Right kidney (tissue), 1 donor: ENCODE measurements around the gene CYB5D1.
A peak's percentile ranks its signal among the peaks of the same experiment; 100 is the strongest.

ENCODE experiments used
- DNase-seq: peaks from one replicate; pipeline ENCODE4 v3.0.0-alpha.2; 2016

Gene CYB5D1

DNA sequence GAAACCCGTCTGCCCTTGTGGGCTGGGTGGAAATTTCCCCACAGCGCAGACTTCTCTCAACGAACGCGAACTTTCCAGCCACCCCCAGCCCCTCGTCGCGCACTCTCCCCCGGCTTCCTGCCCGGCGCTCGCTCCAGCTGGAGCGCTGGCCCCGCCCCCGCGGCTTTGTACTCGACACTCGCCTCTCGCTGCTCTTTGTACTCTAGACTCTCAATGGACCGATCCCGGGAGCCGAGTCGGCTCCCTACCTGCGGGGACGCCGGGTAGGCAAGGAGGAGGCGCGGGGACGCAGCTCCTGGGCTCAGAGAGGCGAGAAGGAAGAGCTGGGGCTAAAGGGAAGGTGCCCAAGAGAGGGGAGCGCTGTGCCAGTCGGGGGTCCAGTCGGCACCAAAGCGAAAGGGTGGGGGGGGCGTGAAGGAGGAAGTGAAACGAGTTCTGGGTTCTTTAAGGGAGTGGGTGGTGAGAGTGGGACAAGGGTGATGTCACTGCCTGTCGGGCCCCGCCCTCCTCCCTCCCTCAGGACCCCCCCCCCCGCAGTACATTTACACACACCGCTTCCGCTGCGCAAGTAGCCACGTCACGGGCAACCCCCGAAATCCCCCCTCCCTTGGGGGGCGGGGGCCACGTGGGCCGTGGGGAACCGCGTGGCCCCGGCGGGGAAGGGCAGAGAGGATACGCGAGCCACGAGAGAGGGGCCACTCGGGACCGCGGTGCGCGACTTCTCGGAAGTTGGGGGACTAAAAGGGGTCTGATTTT is 14.1 kb upstream of the CYB5D1 start:
- peak; percentile 86 for DNase-seq

DNA sequence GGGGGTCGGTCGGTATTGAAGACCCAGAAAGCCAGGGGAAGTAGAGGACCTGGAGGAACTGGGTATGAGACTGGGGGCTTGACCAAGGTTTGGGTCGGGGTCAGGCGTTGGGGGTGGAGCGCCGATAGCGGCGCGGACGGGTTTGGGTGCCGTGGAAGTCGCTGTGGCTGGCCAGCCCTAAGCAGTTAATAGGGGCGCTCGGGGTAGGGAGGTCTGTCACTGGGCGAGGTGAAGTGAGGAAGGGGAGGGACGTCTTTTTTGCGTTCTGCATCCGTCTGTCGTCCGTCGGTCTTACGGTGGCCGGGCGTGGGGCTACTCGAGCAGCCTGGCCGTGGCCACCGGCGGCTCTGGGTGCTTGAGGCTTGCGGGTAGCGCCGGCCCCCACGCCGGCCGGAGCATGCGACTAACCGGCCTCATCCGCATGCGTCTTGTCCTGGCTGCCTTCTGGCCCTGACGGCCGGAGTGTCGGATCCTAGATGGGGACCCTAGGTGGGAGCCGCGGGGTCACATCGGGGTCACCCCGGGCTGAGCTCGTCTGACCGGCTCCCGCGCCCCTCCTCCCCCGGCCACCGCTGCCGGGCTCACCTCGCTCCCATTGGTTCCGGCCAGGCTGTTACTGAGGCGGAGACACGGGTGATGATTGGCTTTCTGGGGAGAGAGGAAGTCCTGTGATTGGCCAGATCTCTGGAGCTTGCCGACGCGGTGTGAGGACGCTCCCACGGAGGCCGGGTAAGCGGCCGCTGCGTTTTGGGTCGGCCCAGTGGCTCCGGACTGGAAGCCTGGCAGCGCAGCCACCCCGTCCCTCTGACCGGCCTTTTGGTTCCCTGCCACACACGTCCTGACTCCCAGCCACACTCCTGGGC is 13.3 kb upstream of the CYB5D1 start:
- peak; percentile 91 for DNase-seq

DNA sequence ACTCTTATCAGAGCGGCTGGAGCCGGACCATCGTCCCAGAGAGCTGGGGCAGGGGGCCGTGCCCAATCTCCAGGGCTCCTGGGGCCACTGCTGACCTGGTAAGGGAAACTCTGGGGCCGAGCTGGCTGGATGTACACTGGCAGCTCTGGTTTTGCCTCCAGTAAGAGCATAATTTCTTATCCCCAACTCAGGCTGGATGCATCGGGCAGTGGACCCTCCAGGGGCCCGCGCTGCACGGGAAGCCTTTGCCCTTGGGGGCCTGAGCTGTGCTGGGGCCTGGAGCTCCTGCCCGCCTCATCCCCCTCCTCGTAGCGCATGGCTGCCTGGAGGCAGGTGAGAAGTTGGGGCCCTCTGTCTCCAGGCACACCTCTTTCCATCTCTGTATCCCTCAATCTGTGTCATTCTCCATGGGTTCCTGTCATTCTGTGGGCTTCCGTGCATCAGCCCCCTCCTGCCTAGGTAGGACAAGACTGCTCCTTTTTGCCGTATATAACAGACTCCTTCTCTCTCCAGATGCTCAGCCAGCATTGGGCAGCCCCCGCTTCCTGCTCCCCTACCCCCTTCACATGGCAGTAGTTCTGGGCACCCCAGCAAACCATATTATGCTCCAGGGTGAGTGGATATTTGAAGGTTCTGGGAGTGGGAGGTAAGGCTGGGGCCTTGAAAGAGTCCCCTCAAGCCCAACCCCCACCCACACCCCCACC is 12.3 kb upstream of the CYB5D1 start:
- DNase-seq, result no peak

DNA sequence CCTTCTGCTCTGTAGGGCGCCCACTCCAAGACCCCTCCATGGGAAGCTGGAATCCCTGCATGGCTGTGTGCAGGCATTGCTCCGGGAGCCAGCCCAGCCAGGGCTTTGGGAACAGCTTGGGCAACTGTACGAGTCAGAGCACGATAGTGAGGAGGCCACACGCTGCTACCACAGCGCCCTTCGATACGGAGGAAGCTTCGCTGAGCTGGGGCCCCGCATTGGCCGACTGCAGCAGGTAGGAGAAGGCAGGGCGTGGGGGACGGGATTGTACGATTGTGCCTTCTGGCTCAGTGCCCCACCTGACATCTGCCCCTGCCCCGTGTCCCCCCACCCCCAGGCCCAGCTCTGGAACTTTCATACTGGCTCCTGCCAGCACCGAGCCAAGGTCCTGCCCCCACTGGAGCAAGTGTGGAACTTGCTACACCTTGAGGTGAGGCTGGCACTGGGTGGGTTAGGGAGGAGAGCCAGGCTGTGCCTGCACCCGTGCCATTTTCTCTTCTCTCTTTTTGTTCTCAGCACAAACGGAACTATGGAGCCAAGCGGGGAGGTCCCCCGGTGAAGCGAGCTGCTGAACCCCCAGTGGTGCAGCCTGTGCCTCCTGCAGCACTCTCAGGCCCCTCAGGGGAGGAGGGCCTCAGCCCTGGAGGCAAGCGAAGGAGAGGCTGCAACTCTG is 11.6 kb upstream of the CYB5D1 start:
- DNase-seq, result no peak

DNA sequence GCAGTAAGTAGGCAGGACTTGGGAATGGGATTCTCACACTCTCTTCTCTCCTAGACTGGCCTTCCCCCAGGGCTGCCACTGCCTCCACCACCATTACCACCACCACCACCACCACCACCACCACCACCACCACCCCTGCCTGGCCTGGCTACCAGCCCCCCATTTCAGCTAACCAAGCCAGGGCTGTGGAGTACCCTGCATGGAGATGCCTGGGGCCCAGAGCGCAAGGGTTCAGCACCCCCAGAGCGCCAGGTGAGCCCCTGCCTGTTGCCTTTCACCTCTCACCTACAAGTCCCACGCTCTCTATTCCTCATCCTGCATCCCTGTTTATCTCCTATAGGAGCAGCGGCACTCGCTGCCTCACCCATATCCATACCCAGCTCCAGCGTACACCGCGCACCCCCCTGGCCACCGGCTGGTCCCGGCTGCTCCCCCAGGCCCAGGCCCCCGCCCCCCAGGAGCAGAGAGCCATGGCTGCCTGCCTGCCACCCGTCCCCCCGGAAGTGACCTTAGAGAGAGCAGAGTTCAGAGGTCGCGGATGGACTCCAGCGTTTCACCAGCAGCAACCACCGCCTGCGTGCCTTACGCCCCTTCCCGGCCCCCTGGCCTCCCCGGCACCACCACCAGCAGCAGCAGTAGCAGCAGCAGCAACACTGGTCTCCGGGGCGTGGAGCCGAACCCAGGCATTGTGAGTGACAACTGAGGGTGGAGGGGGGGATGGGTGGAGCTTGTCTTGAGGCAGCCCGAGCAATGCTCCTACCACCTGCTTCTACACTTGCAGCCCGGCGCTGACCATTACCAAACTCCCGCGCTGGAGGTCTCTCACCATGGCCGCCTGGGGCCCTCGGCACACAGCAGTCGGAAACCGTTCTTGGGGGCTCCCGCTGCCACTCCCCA is 10.8 kb upstream of the CYB5D1 start:
- DNase-seq, result no peak

DNA sequence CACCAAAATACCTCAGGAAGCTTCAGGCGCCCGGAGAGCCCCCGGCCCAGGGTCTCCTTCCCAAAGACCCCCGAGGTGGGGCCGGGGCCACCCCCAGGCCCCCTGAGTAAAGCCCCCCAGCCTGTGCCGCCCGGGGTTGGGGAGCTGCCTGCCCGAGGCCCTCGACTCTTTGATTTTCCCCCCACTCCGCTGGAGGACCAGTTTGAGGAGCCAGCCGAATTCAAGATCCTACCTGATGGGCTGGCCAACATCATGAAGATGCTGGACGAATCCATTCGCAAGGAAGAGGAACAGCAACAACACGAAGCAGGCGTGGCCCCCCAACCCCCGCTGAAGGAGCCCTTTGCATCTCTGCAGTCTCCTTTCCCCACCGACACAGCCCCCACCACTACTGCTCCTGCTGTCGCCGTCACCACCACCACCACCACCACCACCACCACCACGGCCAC is 9.6 kb upstream of the CYB5D1 start:
- DNase-seq, result no peak

DNA sequence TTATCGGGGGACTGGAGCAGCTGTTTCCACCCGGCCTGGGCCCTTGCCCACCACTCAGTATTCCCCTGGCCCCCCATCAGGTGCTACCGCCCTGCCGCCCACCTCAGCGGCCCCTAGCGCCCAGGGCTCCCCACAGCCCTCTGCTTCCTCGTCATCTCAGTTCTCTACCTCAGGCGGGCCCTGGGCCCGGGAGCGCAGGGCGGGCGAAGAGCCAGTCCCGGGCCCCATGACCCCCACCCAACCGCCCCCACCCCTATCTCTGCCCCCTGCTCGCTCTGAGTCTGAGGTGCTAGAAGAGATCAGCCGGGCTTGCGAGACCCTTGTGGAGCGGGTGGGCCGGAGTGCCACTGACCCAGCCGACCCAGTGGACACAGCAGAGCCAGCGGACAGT is 9.1 kb upstream of the CYB5D1 start:
- no peak for DNase-seq

DNA sequence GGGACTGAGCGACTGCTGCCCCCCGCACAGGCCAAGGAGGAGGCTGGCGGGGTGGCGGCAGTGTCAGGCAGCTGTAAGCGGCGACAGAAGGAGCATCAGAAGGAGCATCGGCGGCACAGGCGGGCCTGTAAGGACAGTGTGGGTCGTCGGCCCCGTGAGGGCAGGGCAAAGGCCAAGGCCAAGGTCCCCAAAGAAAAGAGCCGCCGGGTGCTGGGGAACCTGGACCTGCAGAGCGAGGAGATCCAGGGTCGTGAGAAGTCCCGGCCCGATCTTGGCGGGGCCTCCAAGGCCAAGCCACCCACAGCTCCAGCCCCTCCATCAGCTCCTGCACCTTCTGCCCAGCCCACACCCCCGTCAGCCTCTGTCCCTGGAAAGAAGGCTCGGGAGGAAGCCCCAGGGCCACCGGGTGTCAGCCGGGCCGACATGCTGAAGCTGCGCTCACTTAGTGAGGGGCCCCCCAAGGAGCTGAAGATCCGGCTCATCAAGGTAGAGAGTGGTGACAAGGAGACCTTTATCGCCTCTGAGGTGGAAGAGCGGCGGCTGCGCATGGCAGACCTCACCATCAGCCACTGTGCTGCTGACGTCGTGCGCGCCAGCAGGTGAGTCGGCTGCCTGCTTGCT is 8.6 kb upstream of the CYB5D1 start:
- DNase-seq, result no peak

DNA sequence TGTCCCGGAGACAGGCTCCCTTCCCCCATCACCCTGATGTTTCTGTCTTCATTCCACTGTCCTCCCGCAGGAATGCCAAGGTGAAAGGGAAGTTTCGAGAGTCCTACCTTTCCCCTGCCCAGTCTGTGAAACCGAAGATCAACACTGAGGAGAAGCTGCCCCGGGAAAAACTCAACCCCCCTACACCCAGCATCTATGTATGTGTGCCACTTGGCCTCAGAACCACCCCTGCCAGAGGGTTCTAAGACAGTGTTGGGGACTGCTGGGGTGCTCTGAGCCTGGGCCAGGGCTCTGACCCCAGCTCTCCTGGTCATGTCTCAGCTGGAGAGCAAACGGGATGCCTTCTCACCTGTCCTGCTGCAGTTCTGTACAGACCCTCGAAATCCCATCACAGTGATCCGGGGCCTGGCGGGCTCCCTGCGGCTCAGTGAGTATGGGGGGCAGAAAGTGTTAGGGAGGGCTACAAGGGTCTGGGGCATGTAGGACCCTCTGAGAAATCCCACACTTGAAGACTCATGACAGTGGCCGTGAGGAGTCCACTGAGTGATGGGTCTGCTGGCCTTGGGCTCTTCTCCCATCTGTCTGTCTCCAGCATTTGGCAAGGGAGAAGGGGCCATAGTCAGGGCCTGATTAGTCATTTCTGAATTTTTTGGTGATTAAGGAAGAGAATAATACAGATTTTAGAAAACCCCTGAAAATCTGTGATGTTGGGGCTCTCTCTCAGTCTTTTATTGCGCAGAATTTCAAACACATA is 7.9 kb upstream of the CYB5D1 start:
- no peak for DNase-seq

DNA sequence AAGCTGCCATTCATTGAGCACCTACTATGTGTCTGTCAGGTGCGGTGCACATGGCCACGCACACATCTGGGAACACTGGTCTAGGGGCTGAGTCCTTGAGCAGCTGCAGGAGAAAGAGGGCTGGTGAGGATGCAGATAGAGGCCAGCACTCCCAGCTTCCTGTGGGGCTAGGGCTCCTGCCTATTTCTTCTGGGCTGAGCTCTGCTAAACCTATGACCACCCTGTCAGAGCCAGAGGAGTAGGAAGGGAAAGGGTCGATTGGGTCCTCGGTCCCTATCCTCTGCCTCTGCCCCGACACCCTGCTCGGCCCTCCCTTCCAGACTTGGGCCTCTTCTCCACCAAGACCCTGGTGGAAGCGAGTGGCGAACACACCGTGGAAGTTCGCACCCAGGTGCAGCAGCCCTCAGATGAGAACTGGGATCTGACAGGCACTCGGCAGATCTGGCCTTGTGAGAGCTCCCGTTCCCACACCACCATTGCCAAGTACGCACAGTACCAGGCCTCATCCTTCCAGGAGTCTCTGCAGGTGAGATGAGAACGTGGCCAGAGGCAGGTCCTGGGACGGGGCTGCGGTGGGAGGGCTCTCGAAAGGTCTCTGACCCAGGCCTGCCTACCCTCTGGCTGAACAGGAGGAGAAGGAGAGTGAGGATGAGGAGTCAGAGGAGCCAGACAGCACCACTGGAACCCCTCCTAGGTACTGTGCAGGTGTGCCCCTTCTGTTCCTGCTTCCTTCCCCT is 6.9 kb upstream of the CYB5D1 start:
- DNase-seq, result no peak

DNA sequence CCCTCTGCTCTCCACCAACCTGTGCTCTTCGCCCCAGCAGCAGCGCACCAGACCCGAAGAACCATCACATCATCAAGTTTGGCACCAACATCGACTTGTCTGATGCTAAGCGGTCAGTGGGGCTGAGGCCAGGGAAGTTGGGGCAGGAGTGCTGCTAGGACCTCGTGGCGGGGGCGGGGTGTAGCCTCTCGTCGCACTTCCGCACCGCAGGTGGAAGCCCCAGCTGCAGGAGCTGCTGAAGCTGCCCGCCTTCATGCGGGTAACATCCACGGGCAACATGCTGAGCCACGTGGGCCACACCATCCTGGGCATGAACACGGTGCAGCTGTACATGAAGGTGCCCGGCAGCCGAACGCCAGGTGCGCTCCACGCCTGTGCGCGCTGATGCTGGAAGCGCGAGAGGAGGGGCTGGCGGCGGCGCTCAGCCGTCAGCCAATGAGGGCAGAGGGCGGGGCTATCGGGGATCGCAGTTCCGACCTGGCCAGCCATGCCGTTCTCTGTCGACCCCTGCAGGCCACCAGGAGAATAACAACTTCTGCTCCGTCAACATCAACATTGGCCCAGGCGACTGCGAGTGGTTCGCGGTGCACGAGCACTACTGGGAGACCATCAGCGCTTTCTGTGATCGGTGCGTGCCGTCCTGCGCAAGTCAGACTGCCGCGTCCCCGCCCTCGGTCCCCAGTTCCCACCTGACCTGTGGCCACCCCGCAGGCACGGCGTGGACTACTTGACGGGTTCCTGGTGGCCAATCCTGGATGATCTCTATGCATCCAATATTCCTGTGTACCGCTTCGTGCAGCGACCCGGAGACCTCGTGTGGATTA is 6.2 kb upstream of the CYB5D1 start:
- peak; percentile 81 for DNase-seq

DNA sequence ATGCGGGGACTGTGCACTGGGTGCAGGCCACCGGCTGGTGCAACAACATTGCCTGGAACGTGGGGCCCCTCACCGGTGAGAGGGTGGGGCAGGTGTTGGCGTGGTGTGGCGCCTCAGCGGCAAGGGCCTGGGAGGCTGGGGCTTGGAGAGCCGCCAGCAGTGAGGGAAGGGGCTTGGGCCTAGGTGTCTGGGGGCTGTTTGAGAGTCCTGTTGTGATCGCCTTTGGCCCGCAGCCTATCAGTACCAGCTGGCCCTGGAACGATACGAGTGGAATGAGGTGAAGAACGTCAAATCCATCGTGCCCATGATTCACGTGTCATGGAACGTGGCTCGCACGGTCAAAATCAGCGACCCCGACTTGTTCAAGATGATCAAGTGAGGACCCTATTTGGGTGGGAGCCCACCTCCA is 5.5 kb upstream of the CYB5D1 start:
- DNase-seq, result no peak

DNA sequence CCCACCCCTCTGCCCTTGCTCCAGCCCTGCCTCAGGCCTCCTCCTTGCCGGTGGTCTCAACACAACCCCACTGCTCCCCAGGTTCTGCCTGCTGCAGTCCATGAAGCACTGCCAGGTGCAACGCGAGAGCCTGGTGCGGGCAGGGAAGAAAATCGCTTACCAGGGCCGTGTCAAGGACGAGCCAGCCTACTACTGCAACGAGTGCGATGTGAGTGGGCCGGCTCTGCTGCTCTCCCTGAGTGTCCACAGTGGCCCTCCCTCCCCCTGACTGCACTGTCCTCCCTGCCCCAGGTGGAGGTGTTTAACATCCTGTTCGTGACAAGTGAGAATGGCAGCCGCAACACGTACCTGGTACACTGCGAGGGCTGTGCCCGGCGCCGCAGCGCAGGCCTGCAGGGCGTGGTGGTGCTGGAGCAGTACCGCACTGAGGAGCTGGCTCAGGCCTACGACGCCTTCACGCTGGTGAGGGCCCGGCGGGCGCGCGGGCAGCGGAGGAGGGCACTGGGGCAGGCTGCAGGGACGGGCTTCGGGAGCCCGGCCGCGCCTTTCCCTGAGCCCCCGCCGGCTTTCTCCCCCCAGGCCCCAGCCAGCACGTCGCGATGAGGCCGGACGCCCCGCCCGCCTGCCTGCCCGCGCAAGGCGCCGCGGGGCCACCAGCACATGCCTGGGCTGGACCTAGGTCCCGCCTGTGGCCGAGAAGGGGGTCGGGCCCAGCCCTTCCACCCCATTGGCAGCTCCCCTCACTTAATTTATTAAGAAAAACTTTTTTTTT is 4.7 kb upstream of the CYB5D1 start:
- DNase-seq, result no peak

DNA sequence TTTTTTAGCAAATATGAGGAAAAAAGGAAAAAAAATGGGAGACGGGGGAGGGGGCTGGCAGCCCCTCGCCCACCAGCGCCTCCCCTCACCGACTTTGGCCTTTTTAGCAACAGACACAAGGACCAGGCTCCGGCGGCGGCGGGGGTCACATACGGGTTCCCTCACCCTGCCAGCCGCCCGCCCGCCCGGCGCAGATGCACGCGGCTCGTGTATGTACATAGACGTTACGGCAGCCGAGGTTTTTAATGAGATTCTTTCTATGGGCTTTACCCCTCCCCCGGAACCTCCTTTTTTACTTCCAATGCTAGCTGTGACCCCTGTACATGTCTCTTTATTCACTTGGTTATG is 4.1 kb upstream of the CYB5D1 start:
- DNase-seq, result no peak

DNA sequence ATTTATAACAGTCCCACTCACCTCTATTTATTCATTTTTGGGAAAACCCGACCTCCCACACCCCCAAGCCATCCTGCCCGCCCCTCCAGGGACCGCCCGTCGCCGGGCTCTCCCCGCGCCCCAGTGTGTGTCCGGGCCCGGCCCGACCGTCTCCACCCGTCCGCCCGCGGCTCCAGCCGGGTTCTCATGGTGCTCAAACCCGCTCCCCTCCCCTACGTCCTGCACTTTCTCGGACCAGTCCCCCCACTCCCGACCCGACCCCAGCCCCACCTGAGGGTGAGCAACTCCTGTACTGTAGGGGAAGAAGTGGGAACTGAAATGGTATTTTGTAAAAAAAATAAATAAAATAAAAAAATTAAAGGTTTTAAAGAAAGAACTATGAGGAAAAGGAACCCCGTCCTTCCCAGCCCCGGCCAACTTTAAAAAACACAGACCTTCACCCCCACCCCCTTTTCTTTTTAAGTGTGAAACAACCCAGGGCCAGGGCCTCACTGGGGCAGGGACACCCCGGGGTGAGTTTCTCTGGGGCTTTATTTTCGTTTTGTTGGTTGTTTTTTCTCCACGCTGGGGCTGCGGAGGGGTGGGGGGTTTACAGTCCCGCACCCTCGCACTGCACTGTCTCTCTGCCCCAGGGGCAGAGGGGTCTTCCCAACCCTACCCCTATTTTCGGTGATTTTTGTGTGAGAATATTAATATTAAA is 3.6 kb upstream of the CYB5D1 start:
- no peak for DNase-seq

DNA sequence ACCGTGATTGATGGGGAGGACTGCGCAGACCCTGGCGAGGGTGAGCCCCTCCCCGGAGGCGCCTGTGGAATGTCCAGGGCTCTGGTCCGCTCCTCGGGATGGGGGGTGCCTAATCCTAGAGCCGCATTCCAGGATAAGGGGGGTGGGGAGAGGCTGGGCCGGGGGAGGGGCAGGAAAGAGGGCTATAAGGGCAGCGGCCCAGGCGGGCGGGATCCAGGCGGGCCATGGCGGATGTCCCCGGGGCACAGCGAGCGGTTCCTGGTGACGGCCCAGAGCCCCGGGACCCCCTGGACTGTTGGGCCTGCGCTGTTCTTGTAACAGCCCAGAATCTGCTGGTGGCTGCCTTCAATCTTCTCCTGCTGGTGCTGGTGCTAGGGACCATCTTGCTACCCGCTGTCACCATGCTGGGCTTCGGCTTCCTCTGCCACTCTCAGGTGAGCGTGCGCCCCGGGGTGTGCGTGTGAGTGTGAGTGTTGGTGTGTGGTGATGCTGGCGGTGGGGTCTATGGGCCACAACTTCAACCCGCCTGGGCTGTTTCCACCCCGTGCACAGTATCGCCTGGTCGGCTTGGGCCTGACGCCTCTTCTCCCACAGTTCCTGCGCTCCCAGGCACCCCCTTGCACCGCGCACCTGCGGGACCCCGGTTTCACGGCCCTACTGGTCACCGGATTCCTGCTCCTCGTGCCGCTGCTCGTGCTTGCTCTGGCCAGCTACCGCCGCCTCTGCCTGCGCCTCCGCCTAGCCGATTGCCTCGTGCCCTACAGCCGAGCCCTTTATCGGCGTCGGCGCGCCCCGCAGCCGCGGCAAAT is 2.7 kb upstream of the CYB5D1 start, which contains the start of gene TMEM88:
Gene TMEM88, plus strand, starts transcription at position 216 of the 809 bp plus-strand sequence. Its CDS starts 9 bp downstream, at position 225.
- peak; percentile 66 for DNase-seq
